Neuron (in vitro differentiated cells): Measurements from ENCODE around the gene TJP2.
"Not testable (repeated sequence)": the region's sequence is repeated elsewhere in the genome, so short reads cannot be mapped to it uniquely, and the experiment has no call there.

Source experiments
- H2AFZ ChIP-seq: one replicate; pipeline ENCODE4 v1.6.1; 2013; ENCODE audit warnings: low read depth, mild to moderate bottlenecking, inconsistent platforms, low read length, moderate library complexity
- H3K27me3 ChIP-seq: one replicate; pipeline ENCODE4 v1.6.1; 2013; ENCODE audit warnings: low read length; ENCODE audit not compliant: insufficient read depth
- H3K36me3 ChIP-seq: one replicate; pipeline ENCODE4 v1.6.1; 2013; ENCODE audit warnings: low read length; ENCODE audit not compliant: insufficient read depth
- H3K4me1 ChIP-seq: one replicate; pipeline ENCODE4 v1.6.1; 2013; ENCODE audit warnings: low read length; ENCODE audit not compliant: insufficient read depth
- H3K4me3 ChIP-seq: 2 replicates; pipeline ENCODE4 v1.5.1; 2013; ENCODE audit warnings: mild to moderate bottlenecking, low read length, moderate library complexity
- H3K9me3 ChIP-seq: one replicate; pipeline ENCODE4 v1.6.1; 2013; ENCODE audit warnings: low read length

TJP2 gene

DNA sequence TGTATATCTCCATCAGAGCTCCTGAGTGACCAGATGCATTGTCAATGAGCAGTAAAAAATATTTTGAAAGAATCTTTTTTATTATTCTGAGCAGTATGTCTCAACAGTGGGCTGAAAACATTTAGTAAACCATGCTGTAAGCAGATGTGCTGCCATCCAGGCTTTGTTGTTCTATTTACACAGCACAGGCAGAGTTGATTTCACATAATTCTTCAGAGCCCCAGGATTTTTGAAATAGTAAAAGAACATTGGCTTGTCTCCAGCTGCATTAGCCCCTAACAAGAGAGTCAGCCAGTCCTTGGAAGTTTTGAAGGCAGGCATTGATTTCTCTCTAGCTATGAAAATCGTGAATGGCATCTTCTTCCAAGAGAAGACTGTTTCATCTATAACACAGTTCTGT lies 125.7 kb downstream of the TJP2 start:
- Histone ChIP-seq H2AFZ (no peak overlapping the region), H3K36me3 (no peaks in the 10 kb centered on the region), H3K9me3 (no peaks in the 10 kb centered on the region), H3K27me3 (no peaks in the 10 kb centered on the region), H3K4me3 (no peak overlapping the region), H3K4me1 (peaks cover 7% of the 10 kb centered on the region)

DNA sequence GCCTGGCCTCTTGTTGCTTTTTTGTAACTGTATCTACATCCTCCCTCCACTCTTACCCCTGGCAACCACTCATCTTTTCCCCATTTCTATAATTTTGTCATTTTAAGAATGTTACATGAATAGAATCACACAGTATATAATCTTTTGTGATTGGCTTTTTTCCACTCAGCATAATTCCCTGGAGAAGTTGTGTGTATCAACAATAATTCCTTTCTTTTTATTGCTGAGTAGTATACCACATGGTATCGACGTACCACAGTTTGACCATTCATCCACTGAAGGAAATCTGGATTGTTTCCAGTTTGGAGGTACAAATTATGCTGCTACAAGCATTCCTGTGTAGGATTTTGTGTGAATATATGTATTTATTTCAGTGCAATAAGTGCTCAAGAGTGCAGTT lies 129.3 kb downstream of the TJP2 start:
- H3K36me3 ChIP-seq, result no peaks in the 10 kb centered on the region
- H3K4me3 ChIP-seq, result no peak overlapping the region
- H3K4me1 ChIP-seq, result peaks cover 10% of the 10 kb centered on the region
- H2AFZ ChIP-seq, result no peak overlapping the region
- no peaks in the 10 kb centered on the region for H3K9me3 ChIP-seq
- H3K27me3 ChIP-seq, result no peaks in the 10 kb centered on the region

DNA sequence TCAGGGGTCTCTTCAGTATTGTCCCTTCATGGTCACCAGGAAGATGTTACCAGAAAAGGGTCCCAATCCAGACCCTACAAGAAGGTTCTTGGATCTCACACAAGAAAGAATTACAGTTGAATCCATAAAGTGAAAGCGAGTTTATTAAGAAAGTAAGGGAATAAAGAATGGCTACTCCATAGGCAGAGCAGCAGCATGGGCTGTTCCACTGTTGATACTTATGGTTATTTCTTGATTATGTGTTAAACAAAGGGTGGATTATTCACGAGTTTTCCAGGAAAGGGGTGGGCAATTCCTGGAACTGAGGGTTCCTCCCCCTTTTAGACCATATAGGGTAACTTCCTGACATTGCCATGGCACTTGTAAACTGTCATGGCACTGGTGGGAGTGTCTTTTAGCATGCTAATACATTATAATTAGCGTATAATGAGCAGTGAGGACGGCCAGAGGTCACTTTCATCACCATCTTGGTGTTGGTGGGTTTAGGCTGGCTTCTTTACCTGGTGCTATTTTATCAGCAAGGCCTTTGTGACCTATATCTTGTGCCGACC lies 132.9 kb downstream of the TJP2 start:
- not testable (repeated sequence) for H2AFZ ChIP-seq, H3K9me3 ChIP-seq, H3K27me3 ChIP-seq, H3K4me3 ChIP-seq, H3K36me3 ChIP-seq
- H3K4me1 ChIP-seq, result peaks cover 13% of the 10 kb centered on the region

DNA sequence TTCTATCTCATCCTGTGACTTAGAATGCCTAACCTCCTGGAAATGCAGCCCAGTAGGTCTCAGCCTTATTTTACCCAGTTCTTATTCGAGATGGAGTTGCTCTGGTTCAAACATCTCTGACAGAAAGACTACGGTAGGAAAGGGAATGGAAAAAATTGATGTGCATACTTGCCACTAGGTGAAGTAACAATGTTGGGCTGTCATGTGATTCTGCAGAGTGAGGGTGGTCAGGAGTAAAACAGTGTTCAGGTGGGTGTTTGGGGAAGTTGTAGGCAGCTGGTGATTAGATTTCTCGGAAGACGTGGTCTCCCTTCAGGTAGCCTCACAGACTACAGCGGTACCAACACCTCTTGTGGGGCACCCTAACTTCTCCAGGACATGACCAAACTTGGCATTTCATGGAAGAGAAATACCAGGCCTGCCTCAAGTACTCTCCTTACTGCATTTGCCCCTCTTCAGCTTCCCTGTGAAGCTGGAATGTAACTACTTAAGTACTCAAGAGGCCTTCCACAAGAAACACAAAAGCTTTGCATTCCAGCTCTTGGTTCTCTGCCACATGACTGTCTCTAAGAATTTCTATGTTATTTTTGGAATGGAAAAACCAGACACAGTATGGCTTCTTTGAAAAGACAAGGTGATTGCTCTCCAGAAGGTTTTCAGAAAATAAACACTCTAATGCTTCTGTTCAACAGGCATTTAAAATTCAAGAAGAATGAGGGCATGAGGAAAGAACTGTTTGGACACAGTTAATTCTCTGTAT lies 133.5 kb downstream of the TJP2 start:
- H3K27me3 ChIP-seq, result no peaks in the 10 kb centered on the region
- no peaks in the 10 kb centered on the region for H3K36me3 ChIP-seq
- H2AFZ ChIP-seq, result peak overlapping the region; percentile 39
- peaks cover under 1% of the 10 kb centered on the region for H3K9me3 ChIP-seq
- H3K4me1 ChIP-seq, result peaks cover 13% of the 10 kb centered on the region
- H3K4me3 ChIP-seq, result no peak overlapping the region

DNA sequence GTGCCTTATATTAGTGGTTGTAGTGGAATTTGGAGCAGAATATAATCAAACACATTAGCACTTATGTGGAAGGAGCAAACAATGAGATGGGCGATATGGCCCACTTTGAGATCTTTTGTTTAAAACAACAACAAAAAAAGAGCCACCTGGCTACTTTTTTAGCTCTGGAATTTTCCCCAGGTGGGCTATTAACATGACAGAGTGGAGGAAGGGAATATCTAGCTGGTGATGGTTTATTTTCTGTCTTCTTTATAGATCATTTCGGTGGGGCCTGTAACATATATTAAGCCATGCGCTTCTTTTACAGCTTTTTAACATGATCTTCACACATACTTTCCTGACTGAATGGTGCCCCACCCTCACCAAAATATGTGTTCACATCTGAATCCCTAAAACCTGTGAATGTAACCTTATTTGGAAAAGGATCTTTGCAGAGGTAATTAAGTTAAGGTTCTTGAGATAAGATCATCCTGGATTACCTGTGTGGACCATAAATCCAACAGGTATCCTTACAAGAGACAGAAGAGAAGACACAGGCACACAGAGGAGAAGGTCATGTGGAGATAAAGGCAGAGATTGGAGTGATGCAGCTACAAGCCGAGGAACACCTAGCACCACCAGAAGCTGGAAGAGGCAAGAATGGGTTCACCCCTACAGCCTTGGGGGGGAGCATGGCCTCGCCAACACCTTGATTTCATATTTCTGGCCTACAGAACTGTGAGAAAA lies 134.3 kb downstream of the TJP2 start:
- peaks cover 13% of the 10 kb centered on the region for H3K4me1 ChIP-seq
- no peaks in the 10 kb centered on the region for H3K27me3 ChIP-seq
- no peak overlapping the region for H3K4me3 ChIP-seq
- peak overlapping the region; percentile 39 for H2AFZ ChIP-seq
- H3K36me3 ChIP-seq, result no peaks in the 10 kb centered on the region
- peaks cover 2% of the 10 kb centered on the region for H3K9me3 ChIP-seq

DNA sequence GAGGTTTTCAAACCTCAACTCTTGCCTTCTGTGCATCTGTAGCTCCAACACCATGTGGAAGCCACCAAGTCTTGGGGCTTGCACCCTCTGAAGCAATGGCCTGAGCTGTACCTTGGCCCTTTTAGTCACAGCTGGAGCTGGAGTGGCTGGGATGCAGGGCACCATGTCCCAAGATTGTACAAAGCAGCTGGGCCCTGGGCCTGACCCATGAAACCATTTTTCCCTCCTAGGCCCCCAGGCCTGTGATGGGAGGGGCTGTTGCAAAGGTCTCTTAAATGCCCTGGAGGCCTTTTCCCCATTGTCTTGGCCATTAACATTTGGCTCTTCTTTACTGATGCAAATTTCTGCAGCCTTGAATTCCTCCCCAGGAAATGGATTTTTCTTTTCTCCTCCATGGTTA lies 139.1 kb downstream of the TJP2 start:
- H3K4me3 ChIP-seq, result no peak overlapping the region
- H3K9me3 ChIP-seq, result peaks cover 2% of the 10 kb centered on the region
- H3K27me3 ChIP-seq, result no peaks in the 10 kb centered on the region
- peaks cover 5% of the 10 kb centered on the region for H3K4me1 ChIP-seq
- H2AFZ ChIP-seq, result no peak overlapping the region
- H3K36me3 ChIP-seq, result no peaks in the 10 kb centered on the region

DNA sequence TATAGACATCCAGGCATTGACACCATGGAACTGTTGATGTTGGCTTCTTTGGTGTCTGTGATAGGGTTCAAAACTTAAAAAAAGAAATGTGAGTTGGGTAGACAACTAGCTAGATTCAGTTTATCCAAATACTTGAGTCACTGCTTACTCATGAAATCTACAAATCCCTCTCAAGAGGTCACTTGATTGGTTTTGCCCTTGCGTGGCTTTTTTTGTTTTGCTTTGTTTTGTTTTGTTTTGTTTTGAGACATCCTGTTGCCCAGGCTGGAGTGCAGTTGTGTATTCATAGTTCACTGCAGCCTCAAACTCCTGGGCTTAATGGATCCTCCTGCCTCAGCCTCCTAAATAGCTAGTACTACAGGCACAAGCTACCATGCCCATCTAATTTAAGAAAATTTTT lies 140.5 kb downstream of the TJP2 start:
- Histone ChIP-seq H3K4me1 (peaks cover 3% of the 10 kb centered on the region), H2AFZ (no peak overlapping the region), H3K4me3 (no peak overlapping the region), H3K9me3 (peaks cover 2% of the 10 kb centered on the region), H3K36me3 (no peaks in the 10 kb centered on the region), H3K27me3 (no peaks in the 10 kb centered on the region)

DNA sequence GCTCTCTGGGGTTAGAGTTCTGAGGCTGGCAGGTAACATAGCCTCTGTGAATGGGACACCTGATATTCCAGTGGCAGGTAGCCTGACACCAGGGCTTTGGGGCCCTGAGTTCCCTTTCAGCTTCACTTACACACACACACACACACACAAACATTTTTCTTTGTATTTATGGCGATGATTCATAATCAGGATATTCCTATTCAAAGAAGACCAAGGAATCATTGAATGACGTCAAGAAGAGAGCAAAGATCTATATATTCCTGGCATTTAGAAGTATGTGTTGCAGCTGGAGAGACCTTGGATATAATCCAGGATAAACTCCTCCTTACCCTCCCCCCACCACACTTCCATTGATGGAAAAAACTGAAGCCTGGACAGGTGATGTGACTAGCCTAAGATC lies 143.0 kb downstream of the TJP2 start:
- H2AFZ ChIP-seq, result no peak overlapping the region
- H3K36me3 ChIP-seq, result no peaks in the 10 kb centered on the region
- peaks cover 8% of the 10 kb centered on the region for H3K27me3 ChIP-seq
- peaks cover 10% of the 10 kb centered on the region for H3K4me1 ChIP-seq
- H3K9me3 ChIP-seq, result peaks cover 2% of the 10 kb centered on the region
- no peak overlapping the region for H3K4me3 ChIP-seq

DNA sequence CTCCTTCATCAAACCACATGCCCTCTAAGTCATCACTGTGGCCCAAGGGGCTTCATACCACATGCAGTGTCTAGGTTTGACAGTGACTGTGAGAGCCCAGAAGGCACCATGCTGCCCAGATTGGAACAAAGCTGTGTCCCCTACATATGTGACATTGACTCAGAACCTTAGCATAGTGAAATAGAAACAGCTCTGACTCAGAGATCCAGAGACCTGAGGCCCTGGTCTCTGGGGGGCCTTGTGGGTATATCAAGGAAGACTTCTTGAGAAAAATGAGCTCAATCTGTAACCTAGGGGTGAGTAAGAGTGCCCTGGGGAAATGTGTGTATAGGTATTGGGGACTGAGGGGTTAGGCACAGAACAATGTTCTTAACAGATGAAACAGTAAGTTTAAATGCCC lies 143.8 kb downstream of the TJP2 start:
- Histone ChIP-seq H3K27me3 (peaks cover 14% of the 10 kb centered on the region), H3K4me3 (no peak overlapping the region), H3K4me1 (peaks cover 10% of the 10 kb centered on the region), H2AFZ (no peak overlapping the region), H3K36me3 (no peaks in the 10 kb centered on the region), H3K9me3 (no peaks in the 10 kb centered on the region)

DNA sequence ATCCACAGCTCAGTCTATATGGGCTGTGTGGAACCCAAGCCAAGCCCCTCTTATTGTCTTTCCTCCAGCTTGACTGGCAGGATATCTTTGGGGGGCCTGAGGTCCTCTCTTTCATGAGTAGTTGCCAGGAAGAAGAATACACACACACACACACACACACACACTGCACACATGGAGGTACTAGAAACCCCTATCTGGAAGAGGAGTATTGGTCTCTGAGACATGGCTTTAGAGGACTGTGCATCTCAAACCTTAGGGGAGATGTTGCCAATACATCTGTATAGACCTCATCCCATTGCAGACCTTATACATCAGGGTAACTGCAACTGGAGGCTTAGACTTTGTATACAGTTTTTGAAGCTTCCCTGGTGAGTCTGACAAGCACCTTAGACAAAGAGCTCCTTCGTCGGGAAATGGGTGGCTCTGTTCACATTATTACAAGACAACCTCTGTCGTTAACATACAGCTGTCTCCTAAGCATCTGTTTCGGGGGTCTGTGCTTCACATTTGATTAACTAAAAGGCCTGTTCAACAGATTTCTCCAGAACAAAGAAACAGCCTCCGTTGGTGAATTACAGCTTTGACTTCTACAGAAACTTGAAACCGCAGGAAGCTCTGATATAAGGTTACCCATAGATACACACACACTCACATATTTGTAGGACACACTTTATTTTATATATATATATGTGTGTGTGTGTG lies 145.4 kb downstream of the TJP2 start:
- Histone ChIP-seq H3K9me3 (no peaks in the 10 kb centered on the region), H3K4me1 (peaks cover 12% of the 10 kb centered on the region), H2AFZ (no peak overlapping the region), H3K36me3 (no peaks in the 10 kb centered on the region), H3K27me3 (peaks cover 27% of the 10 kb centered on the region), H3K4me3 (no peak overlapping the region)

DNA sequence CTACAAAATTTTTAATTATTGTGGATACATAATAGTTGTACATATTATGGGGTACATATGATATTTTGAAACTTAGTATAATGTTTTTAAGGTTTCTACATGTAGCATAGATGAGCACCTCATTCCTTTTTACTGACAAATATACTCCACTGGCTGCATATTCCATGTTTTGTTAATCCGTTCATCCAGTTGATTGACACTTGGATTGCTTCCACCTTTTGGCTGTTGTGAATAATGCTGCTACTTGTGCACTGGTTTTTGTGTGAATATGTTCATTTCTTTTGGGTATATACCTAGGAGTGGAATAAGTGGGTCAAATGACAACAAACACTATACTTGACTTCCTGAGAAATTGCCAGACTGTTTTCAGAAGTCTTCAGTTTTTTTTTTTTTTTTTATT lies 148.2 kb downstream of the TJP2 start:
- H3K4me3 ChIP-seq, result no peak overlapping the region
- H3K36me3 ChIP-seq, result no peaks in the 10 kb centered on the region
- peaks cover 17% of the 10 kb centered on the region for H3K4me1 ChIP-seq
- peaks cover 51% of the 10 kb centered on the region for H3K27me3 ChIP-seq
- no peaks in the 10 kb centered on the region for H3K9me3 ChIP-seq
- H2AFZ ChIP-seq, result no peak overlapping the region

DNA sequence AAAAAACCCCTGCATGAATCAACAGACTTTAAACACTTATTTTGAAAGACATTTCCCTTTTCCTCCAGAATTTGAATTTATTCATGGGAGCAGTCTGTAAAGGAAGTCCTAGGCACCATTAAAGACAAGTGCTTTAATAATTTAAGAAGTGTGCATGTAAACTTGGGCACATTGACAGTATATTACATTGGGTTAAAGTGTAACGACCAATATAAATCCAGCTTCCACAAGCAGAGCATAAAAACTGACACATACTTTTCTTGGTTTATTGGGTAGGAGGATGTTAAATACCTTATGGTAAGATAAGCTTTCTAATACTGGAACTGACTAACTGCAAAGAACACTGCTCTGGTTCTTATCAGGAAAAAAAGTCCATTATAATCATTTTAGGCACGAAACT lies 149.8 kb downstream of the TJP2 start:
- Histone ChIP-seq H3K9me3 (no peaks in the 10 kb centered on the region), H2AFZ (no peak overlapping the region), H3K4me3 (no peak overlapping the region), H3K4me1 (peaks cover 17% of the 10 kb centered on the region), H3K36me3 (no peaks in the 10 kb centered on the region), H3K27me3 (peaks cover 64% of the 10 kb centered on the region)
